PC-9 (cell line): ENCODE results near the gene IGDCC3. TPM values are rescaled to one million over a fixed set of nuclear protein-coding genes. Genes with fewer than 3 reads are reported as not detected.

Source experiments
- BruUV-seq: library from RNA; stranded (reverse); fragments of 400-500 nt; replicated peaks from 2 replicates; lab custom pipeline; 2021; lab: Mats Ljungman, UMichigan
- CTCF ChIA-PET: fragments of 300-600 bp; sonication (Branson Sonifier 250); formaldehyde crosslinking; loops from one replicate; lab custom pipeline; 2022; ENCODE audit warnings: antibody characterized with exemption; lab: Charles Lee
- POLR2A ChIA-PET: fragments of 300-600 bp; sonication (Branson Sonifier 250); formaldehyde crosslinking; loops from one replicate; lab custom pipeline; 2022; ENCODE audit warnings: antibody characterized with exemption; ENCODE audit not compliant: unreplicated experiment; lab: Charles Lee
- DNase-seq, 2 experiments: peaks; one replicate each; pipeline versions ENCODE4 v3.0.0 to v3.0.0-alpha.2; 2015 to 2022; ENCODE audit warnings: mixed read lengths in 1 of 2
- H2AFZ ChIP-seq: fragments of 200-600 bp; sonication (generic); 2 replicates; pipeline ENCODE4 v1.8.1; 2017; ENCODE audit warnings: antibody characterized with exemption
- H3F3A ChIP-seq: fragments of 200-600 bp; sonication (generic); 2 replicates; pipeline ENCODE4 v1.8.1; 2017; ENCODE audit warnings: antibody characterized with exemption, mild to moderate bottlenecking, low read depth; ENCODE audit not compliant: insufficient read depth
- H3K27ac ChIP-seq: fragments of 200-600 bp; sonication (generic); 2 replicates; pipeline ENCODE4 v1.6.1; 2016; ENCODE audit warnings: mixed run types
- H3K27me3 ChIP-seq: fragments of 200-600 bp; sonication (generic); 2 replicates; pipeline ENCODE4 v1.6.1; 2016; ENCODE audit warnings: low read depth, mixed run types; ENCODE audit not compliant: insufficient read depth
- H3K36me3 ChIP-seq: fragments of 200-600 bp; sonication (generic); 2 replicates; pipeline ENCODE4 v1.6.1; 2016; ENCODE audit warnings: low read depth, mixed run types
- H3K4me1 ChIP-seq: fragments of 200-600 bp; sonication (generic); replicated peaks from 2 replicates; pipeline ENCODE4 v1.6.1; 2016; ENCODE audit warnings: mixed run types; ENCODE audit not compliant: insufficient read depth
- H3K4me2 ChIP-seq: fragments of 200-600 bp; sonication (generic); 2 replicates; pipeline ENCODE4 v1.6.1; 2017; ENCODE audit warnings: mixed run types
- H3K4me3 ChIP-seq: fragments of 200-600 bp; sonication (generic); 2 replicates; pipeline ENCODE4 v1.6.1; 2016; ENCODE audit warnings: mixed run types
- H3K79me2 ChIP-seq: fragments of 200-600 bp; sonication (generic); 2 replicates; pipeline ENCODE4 v1.6.1; 2017; ENCODE audit warnings: low read depth, mixed run types
- H3K9me2 ChIP-seq: fragments of 200-600 bp; sonication (generic); 2 replicates; pipeline ENCODE4 v1.8.1; 2017; ENCODE audit warnings: mild to moderate bottlenecking; ENCODE audit not compliant: insufficient read depth
- H3K9me3 ChIP-seq: fragments of 200-600 bp; sonication (generic); 2 replicates; pipeline ENCODE4 v1.8.1; 2016; ENCODE audit warnings: low read depth; ENCODE audit not compliant: insufficient read depth
- H4K20me1 ChIP-seq: fragments of 200-600 bp; sonication (generic); 2 replicates; pipeline ENCODE4 v1.8.1; 2017; ENCODE audit not compliant: insufficient read depth
- CTCF ChIP-seq: fragments of 200-600 bp; sonication (generic); conservative IDR thresholded peaks from 2 replicates; pipeline ENCODE4 v1.6.1; 2017; ENCODE audit warnings: mixed run types, antibody characterized with exemption, mild to moderate bottlenecking, moderate library complexity
- EZH2 ChIP-seq: fragments of 200-600 bp; sonication (generic); IDR thresholded peaks from 2 replicates; pipeline ENCODE4 v1.8.0; 2017; ENCODE audit warnings: antibody characterized with exemption, low read depth
- intact Hi-C: fragments of 100-400 bp; cut with micrococcal nuclease; formaldehyde crosslinking; loops from one replicate; pipeline ENCODE4 v1.10.0; 2022; ENCODE audit not compliant: unreplicated experiment
- total RNA-seq: library from RNA; stranded (reverse); gene quantifications from 2 replicates; pipeline ENCODE4 v1.2.3, GENCODE V29; 2021

IGDCC3 gene
- total RNA-seq, 1 experiment from 2014 or later: 0.22 TPM

- BruUV-seq: no TSS peak
- no peaks in the 10 kb centered on the region; the same call in 1 of the 2 replicates for H3K4me1 ChIP-seq
- POLR2A ChIA-PET: interaction anchor here (0.5 kb wide), 1 partner anchor 189 kb away, joined by 3 read pairs; no protein-coding TSS in a partner anchor
- H3K4me2 ChIP-seq: peak overlapping the region; percentile 66
- H2AFZ ChIP-seq: no peak overlapping the region
- no peak overlapping the region for H3K27ac ChIP-seq
- CTCF ChIA-PET: interaction anchor here (0.6 kb wide), 1 partner anchor 34 kb away, joined by 7 read pairs; no protein-coding TSS in a partner anchor
- peaks cover 19% of the 10 kb centered on the region for H3K27me3 ChIP-seq
- intact Hi-C loops: no loop called here
- no peaks in the 10 kb centered on the region for H3K9me3 ChIP-seq
- DNase-seq: no peak
- no peaks in the 10 kb centered on the region for H3F3A ChIP-seq
- H3K36me3 ChIP-seq: no peaks in the 10 kb centered on the region
- H4K20me1 ChIP-seq: no peaks in the 10 kb centered on the region
- no peaks in the 10 kb centered on the region for H3K9me2 ChIP-seq
- TF ChIP-seq CTCF (no peak), EZH2 (no peak)
- peak overlapping the region; percentile 46; the same call in 1 of the 2 replicates for H3K4me3 ChIP-seq
- H3K79me2 ChIP-seq: no peaks in the 10 kb centered on the region
Observed at GRCh38 chr15:65376767-65377104, 1.1 kb downstream of the IGDCC3 start.

DNA sequence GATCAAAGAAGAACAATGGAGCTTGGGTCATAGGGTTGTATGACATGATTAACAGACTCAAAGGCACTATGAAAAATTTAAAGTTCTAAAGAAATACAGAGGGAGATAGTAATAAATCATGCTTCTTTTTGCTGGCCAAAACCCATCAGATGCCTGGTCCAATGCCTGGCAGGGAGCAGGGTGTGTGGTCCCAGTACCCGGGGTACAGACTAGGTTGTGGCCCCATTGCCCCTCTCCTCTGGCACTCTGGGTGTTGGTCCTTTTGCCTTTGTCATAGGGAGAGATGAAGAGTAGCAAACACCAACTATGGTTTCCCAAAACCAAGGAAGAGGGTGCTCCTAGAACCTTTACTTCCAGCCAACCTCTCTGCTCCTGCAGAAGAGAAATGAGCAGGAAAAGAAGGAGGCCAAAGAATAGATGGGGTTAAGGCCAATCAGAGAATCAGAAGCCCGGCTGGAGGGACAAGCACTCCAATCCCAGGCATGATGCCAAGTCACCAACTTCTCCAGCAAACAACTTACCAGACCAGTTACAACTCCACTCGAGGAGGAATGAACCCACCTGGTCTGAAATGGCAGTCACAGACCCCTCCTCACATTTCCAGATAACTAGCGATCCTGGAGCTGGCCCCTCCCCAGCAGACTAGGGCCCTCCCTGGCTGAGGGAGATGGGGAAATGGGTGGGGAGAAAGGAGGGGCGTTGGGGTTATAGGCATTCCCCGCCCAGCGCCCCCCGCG, 1.8 kb downstream of the IGDCC3 start:
- CTCF ChIA-PET: no interaction called here

More for the DNA sequence above, 1.8 kb downstream of the IGDCC3 start:
- H3K27me3 ChIP-seq: peaks cover 19% of the 10 kb centered on the region
- no peak overlapping the region for H3K27ac ChIP-seq
- no TSS peak for BruUV-seq
- no peaks in the 10 kb centered on the region for H4K20me1 ChIP-seq
- H3F3A ChIP-seq: no peaks in the 10 kb centered on the region
- TF ChIP-seq EZH2 (no peak), CTCF (no peak)
- intact Hi-C loops: no loop called here
- DNase-seq: no peak
- no peaks in the 10 kb centered on the region for H3K79me2 ChIP-seq
- H2AFZ ChIP-seq: no peak overlapping the region
- H3K4me2 ChIP-seq: no peak overlapping the region
- H3K36me3 ChIP-seq: no peaks in the 10 kb centered on the region
- POLR2A ChIA-PET: interaction anchor here (0.5 kb wide), 1 partner anchor 188 kb away, joined by 3 read pairs; no protein-coding TSS in a partner anchor
- no peaks in the 10 kb centered on the region for H3K9me3 ChIP-seq
- H3K4me3 ChIP-seq: no peak overlapping the region
- H3K9me2 ChIP-seq: no peaks in the 10 kb centered on the region
- H3K4me1 ChIP-seq: no peaks in the 10 kb centered on the region; the same call in 1 of the 2 replicates
